HG03460 (cell line): ENCODE data around the gene AQP5.

Experiments used
- ATAC-seq: cut with Tn5 transposase; IDR thresholded peaks from one replicate; pipeline ENCODE4 v1.9.1; 2021; ENCODE audit not compliant: unreplicated experiment

AQP5 gene

DNA sequence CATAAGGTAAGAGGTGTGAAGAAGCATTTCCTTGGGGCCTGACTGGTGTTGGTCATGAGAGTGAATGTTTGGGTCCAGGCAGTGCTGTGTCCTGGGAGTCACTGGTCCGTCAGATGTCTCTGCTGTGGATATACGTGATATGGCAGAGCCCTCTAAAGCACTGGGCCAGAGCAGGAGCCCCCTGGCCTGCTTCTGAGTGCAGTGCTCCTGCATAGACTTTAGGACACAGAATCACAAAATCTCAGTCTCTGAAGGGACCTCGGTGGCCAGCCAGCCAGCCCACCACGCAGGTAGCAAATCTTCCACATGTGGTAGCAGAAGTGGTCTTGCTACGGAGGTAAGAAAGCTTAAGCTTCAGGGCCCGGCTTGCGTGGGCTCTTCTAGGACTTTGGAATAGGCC lies 29.6 kb upstream of the AQP5 start:
- ATAC-seq: no peak

DNA sequence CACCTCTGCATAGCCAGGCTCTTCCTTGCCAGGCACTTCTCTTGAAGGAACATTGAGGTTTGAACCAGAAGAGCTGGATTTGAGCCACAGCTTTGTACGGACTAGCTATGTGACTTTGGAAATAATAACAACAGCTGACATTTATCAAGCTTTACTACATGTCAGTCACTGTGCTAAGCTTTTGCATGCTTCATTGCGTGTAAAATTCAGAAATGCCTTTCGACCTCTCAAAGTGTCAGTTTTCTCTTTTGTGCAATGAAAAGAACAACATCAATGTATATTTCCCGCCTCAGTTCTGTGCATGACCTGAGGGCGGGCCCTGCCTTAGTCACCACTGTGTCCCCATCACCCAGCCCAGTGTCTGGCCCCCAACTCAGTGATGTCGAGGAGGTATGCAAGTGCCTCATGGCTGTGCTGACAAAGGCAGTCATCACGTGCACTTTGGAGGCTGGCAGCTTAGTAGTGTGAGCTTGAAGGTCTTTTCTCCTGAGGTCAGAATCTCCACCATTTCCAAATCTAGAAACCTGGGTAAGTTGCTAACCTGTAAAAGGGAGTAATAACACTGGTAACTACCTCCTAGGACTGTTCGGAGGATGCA lies 29.0 kb upstream of the AQP5 start:
- no peak for ATAC-seq

DNA sequence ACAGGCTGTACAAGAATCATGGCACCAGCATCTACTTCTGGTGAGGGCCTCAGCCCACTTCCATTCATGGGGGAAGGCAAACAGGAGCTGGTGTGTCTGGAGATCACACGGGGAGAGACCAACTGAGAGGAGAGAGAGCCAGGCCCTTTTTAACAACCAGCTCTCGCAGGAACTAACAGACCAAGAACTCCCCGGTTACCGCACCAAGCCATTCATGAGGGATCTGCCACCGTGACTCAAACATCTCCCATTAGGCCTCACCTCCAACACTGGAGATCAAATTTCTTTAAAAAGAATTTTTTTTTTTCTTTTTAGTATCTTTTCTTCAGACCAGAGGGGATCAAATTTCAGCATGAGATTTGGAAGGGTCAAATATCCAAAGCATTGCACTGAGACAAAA lies 27.9 kb upstream of the AQP5 start:
- ATAC-seq: no peak

DNA sequence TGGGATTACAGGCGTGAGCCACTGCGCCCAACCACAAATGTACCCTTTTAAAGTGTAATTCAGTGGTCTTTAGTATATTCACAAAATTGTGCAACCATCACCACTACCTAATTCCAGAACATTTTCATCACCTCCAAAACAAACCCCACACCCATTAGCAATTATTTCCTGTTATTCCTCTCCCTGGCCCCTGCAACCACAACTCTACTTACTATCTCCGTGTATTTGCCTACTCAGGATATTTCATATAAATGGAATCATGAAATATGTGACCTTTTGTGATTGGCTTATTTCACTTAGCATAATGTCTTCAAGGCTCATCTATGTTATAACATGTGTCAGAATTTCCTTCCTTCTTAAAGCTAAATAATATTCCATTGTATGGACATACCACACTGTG lies 27.2 kb upstream of the AQP5 start:
- no peak for ATAC-seq

DNA sequence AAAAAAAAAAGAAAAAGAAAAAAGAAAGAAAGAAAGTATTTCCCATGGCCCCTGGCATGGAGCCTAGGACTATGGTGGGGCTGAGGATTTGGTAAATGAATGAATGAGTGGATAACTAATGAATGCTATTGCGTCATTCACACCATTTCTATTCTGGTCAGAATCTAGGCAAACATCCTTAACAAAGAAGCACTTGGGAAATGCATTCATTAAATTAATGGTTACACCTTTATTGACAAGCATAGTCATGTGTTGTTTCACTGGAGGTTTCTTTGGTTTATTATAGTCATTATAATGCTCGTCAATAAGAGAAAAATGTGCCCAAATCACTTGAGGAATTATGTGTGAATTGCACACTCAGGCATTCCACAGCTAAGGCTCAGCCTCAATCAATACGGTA lies 24.7 kb upstream of the AQP5 start:
- ATAC-seq: no peak

DNA sequence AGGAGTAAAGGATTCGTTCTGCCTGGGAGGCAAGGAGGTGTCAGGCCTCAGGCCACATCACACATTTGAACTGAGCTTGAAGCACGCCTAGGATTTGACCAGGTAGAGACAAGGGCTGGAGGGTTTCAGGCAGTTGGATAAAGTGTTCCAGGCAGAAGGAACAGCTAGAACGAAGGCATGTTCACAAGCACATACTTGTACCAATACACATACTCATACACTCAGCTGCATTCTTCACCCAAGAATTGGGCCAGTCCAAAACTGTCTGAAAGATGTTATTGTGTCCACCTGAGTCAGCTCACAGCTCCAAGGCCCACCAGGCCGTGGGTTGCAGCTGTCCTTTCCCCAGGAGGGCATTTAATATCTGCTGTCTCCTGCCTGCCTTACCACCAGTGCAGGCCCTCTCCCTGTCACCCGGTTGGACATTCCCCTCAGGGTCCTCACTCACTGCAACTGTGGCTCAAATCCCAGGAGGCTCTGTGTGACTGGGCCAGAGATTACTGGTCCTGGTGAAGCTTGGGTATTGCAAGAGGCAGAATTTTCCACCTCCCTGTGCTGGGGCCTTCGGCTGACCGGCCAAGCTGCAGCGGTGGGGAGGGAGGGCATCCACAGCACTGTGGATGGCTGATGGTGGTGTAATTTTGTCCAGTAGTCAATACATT lies 23.9 kb upstream of the AQP5 start:
- ATAC-seq: no peak

DNA sequence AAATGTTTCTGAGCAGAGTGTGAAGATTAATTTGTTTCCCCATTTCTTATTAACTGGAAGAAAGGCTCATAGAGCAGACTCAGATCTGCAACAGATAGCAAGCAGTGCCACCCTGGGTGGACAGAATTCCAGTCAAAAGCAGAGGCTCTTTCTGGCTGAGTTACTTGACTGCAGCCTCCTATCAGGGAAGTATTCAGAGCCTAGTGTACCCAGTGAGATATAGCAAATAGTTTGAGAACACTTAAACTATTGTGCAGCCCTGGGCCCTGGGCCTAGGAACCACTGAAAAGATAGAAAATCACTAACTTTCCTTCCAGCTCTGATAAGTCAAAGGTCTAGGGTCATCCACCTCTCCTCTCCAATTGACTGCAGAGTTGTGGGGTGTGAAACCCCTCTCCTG lies 22.4 kb upstream of the AQP5 start:
- ATAC-seq: no peak

DNA sequence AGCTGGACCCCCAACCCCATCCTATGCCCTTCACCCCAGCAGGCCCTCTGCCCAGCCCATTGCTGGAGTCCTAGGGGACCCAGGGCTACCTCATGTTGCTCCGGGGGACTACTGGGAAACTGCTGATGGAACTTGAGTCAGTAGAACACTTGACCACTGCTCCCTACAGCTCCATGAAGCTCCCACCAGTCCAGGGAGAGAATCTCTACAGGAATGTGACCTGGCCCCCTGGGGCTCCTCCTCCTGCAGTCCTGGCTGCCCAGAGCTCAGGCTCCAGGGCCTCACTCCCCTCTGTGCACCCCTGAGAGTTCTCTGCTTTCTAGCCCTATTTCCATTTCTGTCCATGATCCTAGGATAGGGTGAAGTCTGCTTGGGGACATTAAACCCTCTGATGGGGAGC lies 22.0 kb upstream of the AQP5 start:
- no peak for ATAC-seq

DNA sequence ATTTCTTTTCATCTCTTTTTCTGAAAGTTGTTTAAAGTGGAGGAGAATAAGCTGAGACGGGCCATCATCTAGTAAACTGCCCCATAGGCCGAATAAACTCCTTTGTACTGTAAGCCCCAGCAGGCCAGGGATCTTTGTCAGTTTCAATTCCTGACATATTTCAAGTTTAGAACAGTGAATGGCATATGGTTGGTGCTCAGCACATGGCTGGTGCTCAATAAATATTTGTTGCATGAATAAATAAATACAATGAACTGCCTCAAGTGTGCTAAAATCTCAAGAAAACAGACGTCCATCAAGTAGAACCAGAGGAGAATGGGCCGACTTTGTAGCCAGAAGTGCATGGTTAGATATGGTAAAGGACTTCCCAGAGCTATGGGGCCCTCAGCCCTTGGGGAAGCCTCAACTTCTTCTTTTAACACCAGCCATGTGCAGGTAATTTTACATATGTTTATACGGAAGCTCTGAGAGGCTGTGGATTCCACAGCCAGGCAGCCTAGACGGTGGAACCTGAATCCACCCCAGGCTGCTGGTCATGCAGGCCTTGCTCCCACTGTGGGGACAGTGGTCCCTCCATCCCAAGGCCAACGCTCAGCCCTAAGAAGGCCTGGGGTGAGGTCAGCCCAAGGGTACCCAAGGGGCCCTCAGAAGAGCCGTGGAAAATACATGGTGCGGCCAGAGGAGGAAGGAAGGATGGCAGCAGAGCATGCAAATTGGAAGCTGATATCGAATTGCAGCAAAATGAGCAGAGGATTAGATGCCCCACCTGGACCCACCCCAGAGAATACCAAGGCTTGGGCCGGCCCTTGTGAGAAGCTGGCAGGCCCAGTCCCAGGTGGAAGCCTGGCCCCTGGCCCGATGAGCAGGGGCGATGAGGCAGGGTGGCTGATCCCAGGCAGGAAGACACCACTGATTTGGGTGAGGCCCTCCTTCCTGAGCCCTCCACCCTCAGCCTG lies 19.8 kb upstream of the AQP5 start:
- ATAC-seq: no peak

DNA sequence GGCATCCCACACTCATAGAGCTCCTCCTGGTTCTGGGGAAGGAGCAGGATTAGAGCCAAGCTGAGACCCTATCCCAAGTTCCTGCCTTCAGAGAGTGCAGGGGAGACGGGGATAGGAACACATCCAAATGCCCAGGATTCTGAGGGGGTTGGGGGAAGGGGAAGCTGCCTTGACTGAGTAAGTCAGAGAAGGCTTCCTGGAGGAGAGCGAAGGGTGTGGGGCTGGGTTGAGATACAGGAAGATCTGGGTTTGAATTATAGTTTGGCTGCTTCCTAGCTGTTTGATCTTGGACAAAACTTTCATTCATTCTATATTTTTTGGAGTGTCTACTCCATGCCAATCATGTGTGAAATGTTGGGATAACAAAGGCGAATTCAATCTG lies 19.2 kb upstream of the AQP5 start:
- no peak for ATAC-seq

DNA sequence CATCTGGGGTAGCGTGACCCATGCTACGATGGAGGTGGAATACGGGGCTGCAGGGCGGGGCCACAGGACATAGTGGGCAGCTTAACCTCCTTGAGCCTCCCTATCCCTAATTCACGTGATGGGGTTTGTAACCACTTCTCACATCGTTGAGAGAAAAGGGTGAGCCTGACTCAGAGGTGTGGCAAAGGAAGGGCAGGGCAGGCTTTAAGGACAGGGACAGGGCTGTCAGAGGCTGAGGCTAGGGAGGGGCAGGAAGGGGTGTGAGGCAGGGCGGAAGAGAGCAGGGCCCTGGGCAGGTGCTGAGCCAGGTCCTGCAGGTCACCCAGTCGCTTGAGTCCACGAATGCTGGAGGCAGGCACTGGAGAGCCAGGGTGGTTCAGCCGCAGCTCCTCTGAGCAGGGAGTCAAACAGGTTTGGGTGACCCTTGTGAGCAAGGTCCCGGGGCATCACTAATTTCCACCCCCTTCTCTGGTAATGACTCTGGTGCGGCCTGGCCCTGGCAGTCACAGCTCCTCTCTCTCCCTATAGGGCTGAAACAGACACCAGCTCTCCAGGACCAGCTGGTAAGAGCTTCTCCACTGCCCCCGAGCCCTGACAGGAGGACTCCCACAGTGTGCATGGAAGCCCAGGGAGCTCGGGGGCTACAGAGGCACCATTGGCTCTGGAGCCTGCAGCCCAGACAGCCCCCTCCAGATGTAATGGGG lies 18.6 kb upstream of the AQP5 start:
- no peak for ATAC-seq

DNA sequence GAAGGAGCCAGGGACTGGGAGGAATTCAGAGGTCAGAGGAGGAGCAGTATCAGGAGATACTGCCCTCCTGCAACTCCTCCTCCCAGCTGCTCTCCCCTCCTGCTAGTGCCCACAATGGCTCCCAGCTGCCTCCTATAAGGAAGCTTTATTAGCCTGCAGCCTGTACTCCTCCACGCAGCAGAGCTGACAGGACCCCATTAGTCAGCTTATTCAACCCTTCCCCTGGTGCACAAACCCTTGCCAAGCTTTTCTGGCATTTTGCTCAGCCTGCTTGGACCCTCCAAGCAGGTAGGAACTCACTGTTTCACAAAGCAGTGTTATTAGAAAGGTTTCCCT lies 18.1 kb upstream of the AQP5 start:
- no peak for ATAC-seq

DNA sequence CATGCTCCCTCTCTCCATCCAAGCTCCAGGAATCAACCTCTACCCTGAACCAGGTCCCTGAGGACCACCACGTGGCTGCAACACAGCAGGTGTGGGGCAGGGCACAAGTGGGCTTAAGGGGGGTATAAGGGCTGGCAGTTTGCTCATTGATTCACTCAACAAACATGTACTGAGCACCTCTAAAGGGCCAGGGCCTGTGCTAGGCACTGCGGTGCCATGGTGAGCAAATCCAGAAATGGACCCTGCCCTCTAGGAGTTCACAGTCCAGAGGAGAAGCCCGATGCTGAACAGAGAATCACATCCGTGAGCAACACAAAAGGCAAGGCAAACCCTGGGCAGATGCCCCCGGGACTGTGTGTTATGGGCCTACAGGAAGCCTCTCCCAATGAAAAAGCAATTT lies 17.6 kb upstream of the AQP5 start:
- ATAC-seq: no peak

DNA sequence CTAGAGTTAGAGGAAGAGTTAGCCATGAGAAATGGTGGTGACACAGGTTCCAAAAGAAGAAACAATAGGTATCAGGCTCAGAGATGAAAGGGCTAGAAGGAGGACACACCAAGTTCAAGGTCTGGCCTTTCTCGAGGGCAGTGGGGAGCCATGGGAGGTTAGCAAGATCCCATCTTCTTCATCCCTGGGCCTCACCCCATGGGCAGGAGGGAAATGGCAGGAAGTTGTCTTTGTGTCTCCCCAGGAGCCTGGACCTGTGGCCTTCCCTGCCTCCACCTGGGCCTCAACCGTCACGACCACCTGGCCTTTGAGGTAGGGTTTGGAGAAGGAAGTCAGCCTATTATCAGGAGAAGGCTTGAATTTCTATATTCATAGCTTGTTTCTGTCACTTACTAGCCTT lies 17.0 kb upstream of the AQP5 start:
- ATAC-seq: no peak

DNA sequence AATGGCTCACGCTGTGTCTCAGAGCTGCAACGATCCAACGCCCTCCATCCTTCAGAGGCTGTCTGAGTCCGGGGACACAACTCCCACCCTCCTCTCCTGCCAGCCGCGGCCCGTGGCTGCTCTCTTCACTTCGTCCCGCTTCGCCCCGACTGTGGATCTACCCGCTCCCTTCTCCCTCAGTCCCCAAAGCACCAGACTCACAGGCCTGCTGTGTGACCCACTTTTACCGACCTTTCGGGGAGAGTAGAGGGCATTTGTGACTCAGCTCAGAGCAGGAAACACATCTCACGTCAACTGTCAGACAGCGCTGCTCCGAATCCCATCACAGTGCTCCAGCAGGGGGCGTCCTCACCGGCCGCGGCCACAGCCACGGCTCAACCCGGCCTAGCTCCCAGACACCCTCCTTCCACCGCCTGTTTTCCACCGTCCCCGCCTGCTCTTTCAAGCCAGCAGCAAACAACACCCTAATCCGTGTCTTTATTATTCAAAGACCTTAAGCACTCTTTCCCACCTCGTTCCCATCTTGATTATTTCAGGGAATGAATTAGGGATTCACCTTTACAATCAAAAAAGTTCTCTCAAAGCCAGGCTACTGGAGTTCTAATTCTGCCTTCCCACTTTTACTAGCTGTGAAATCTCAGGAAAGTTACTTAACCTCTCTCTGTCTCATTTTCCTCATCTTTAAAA lies 16.1 kb upstream of the AQP5 start:
- peak; percentile 84 for ATAC-seq

DNA sequence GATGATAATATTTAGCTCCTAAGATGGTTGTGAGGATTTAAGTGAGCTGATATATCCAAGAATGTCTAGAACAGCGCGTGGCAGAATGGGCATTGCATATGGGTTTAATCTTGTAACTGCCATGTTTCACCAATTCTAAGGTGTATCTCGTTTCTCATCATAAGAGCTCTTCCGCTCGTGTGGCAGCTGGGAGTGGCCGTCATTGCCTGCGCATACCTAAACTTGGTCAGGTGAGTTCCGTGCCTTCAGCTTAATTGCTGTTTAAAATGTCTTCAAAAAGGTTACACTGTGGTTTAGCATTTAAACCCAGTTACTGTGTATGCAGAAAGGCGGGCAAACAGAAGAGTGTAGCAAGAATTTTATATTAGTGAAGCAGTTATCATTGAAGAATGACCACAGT lies 15.6 kb upstream of the AQP5 start:
- ATAC-seq: no peak

DNA sequence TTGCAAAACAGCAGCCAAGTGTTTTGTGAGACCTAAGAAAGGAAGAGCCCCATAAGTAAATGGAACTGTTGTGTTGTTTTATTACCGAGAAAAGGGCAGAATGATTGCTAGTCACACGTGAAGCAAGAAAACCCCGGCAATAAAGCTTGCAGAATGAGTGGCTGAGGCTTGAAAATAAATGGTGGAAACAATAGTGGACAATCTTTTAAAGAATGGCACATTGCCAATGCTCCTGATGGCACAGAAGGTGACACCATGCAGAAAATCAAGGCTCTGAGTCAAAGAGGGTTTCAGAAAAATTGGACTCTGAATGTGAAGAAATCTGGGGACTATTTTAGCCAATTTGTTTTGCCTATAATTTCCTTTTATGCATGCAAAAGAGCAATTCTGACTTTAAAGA lies 15.2 kb upstream of the AQP5 start:
- ATAC-seq: no peak

DNA sequence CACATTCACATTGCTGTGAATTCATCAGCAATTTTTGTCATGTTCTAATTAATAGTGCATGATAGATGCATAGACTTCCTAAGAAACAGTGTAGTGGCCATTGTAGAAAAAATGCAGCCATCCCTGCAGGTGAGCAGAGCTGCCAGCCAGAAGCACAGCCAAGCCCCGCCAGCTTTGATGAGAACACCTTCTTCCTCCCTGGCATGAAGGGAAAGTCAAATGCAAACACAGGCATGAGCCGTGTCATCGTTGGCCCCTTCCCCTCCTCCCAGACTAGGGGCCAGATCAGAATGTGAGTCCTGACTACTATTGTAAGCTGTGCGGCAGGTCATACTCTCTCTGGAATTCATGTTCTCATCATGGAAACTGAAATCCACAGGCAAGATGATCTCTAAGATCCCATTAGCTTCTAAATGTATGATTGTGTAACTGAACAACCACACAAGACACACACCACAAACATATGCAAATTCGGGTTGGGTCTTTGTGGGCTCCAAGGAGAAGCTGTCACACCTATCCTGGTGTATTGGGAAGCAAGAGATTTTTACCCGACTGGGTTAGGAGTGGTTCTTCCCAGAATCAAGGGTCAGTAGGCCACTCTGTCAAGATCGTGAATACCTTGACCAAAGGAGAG lies 14.0 kb upstream of the AQP5 start:
- no peak for ATAC-seq

DNA sequence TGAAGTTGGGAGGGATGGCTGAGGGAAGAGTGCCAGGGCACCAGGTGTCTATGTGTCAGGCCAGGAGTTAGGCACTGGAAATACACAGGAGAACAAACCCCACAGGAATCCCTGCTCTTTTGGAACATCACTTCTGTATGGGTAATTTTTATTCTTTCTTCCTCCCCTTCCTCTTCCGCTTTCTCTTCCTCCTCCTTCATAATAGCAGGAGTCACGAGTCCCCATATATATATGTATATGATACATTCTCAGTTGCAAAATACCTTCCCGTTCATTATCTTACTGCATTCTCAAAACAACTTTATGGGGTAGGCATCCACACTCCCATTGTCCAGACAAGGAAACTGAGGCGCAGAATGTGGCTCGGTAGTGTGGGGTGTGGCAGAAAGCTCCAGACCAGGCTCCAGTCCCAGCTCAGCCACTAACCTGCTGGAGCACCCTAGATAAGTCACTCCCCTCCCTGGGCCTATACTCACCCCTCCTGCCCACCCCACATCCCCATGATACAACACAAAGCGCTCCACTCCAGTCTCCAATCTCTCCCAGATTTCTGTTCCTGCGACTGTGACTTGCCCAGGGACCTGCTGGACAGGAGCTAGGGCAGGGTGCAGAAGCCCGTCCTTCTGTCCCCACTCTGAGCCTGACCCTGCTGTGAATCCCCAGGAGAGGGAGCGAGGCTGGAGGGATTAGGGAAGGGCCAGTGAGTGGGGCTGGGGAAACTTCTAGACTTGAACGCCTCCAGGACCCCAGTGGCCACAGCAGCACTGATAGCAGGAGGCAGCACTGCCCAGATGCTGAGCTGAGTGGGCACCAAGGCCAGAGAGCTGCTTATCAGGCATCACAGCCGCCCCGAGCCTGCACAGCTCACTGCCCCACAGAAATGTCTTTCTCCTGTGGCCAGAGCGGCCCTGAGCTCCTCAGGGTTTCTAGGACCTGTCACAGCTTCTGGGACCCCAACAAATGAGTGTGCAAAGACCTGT lies 12.5 kb upstream of the AQP5 start:
- ATAC-seq: no peak
